Activated T-helper 9 cell treated with anti-CD3 and anti-CD28 coated beads, Interleukin-2, amount 50 U/mL, for 16 hours (primary cell): Measurements from ENCODE around the gene CHST15.
"Not testable (repeated sequence)": the region's sequence is repeated elsewhere in the genome, so short reads cannot be mapped to it uniquely, and the experiment has no call there.

Source experiments
- DNase-seq: peaks from one replicate; pipeline ENCODE4 v3.0.0-alpha.2; 2020; ENCODE audit warnings: low read depth

The CHST15 gene

GRCh38 chr10:124044143-124044862 lies 49.1 kb downstream of the CHST15 start:
- DNase-seq: no peak

DNA sequence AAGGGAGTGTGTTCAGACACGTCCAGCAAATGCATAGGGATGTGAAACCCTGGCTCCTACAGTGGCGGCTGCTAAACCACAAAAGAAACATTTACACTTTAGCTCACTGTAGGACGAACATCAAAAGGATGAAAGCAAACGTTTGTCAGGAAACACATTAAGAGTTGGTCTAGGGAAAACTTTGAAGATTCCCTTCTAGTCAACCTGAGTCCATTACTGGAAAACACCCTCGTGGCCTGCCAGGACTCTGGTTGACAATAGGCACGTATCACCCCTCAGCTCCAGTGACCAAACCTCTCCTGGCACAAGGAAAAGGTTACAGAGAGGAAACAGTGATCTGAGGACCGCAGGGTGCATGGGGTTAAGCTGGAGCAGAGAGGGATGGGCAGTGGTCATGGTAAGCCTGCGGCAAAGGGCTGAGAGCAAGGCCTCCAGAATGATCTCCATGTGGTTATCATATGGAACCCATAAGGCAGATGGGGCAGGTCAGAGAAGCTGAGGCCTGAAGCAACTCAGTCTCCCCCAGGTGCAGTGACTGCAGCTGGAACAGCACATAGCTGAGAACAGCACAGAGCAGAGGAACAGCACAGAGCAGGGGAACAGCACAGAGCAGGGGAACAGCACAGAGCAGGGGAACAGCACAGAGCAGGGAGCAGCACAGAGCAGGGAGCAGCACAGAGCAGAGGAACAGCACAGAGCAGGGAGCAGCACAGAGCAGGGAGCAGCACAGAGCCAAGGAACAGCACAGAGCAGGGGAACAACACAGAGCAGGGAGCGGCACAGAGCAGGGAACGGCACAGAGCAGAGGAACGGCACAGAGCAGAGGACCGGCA lies 49.9 kb downstream of the CHST15 start:
- DNase-seq: no peak

- no peak for DNase-seq
Observed at GRCh38 chr10:124042656-124043309, 50.6 kb downstream of the CHST15 start.

DNA sequence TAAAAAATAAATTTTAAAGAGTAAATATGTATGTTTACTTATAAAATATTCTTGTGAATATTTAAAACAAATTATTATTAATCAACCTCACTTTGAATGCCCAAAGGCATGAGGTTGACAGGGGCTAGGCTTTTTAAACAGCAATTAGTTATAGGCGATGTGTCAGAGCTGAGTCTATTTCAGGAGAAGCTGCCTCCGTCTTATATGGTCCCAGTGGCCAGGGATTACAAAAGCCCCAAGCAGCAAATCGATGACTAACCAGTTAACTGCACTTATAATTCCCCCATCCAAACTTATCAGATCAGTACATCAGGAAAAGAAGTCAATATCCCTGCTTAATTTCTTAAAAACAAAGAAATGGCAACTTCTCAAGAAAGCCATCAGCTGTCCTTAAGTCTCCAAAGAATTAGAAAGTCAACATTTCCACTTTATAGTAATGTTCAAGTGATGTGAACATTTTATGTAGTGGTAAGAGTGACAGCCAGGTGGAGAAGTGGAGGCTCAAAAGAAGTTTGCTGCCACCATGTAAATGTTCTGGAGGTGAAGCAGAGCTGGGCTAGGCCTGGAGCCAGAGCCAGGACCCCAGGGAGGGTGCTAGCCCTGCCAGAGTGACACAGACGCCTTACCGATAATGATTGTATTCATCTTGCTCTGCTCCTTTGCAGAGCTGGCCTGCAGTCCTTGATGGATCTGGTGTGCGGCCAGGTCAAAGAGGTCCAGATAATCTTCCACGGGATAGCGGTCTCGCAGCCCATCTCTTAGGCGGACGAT lies 51.5 kb downstream of the CHST15 start:
- DNase-seq: no peak

DNA sequence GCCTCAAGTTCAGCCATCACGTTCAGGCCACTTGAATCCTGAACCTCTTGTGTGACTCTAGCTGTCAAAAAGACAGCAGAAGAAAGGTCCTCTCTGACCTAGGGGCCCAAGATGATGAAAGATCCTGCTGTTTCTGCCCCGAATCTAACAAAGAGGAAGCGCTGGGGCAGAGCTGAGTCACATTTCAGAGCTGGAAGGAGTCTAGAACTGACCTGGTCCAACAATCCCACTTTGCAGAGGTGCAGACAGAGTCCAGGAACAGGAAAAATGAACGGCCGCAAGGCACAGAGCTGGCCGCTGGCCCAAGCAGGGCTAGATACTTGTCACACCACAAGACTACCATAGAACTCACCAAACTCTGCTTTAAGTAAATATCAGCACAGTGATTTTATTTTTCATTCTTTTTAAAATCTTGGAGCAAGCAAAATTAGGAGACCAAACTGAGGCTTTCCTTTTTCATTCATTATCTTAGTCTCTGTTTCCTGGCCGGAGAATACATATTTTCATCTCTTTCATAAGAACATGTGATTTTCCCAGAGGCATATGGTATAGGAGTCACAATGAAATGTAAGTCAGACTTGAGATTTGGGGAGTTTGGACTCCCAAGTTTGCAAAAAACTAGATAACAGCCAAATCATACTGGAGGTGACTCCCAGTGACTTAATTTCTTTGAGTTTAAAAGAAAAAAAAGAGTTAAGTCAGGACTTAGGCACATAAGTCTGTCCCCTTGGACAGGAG lies 52.8 kb downstream of the CHST15 start:
- DNase-seq: no peak

GRCh38 chr10:124039483-124040013 lies 53.9 kb downstream of the CHST15 start:
- no peak for DNase-seq

GRCh38 chr10:124037784-124038183 lies 55.6 kb downstream of the CHST15 start:
- no peak for DNase-seq

DNA sequence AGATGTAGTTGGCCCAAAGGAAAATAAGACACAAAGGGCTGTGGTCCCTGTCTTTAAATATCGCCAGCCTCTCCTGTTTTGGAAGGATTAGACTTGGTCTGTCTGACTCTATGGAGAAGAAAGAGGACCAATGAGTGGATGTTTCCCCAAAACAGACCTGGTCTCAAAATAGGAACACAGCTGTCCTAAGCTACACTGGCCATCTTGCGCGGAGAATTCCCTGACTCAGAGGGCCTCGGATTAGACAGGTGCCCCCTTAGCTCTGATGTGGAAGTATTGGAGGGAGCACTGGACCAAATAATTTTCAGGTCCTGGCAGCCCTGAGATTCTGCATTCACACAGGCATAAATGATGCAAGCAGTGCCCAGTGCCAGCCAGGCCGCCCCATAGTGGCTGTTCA lies 56.1 kb downstream of the CHST15 start:
- DNase-seq: no peak

- DNase-seq: no peak
Observed at GRCh38 chr10:124036746-124037145, 56.7 kb downstream of the CHST15 start.

DNA sequence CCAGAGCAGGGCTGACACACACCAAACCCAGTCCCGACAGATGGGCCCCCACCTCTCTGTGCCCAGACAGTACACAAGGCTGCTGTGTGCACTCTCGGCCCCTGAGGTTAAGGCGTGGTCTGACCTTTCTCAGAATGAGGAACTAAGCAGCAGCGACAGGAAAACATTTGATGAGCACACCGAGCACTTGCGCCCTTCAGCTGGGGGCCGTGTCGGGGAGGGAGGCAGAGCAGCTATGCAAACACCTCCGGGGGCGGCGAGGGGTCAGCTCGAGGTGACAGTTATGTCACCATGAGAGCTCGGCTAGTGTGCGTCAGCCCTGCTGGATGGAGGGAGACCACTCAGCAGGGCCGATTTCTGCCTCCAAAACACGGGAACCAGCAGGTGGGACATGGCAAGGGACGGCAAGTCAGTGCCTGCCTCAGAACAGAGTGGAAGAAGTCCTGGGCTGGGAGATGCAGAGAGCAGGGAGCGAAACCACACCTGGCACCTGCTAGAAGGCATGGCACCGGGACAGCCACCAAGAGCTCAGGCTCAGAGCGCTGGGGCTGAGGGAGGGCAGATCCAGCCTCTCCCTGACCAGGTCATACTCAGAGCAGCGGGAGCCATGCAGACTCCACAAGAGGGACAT lies 57.4 kb downstream of the CHST15 start:
- no peak for DNase-seq

GRCh38 chr10:124035306-124035927 lies 58.0 kb downstream of the CHST15 start:
- no peak for DNase-seq

- not testable (repeated sequence) for DNase-seq
Observed at GRCh38 chr10:124034576-124035305, 58.7 kb downstream of the CHST15 start.

DNA sequence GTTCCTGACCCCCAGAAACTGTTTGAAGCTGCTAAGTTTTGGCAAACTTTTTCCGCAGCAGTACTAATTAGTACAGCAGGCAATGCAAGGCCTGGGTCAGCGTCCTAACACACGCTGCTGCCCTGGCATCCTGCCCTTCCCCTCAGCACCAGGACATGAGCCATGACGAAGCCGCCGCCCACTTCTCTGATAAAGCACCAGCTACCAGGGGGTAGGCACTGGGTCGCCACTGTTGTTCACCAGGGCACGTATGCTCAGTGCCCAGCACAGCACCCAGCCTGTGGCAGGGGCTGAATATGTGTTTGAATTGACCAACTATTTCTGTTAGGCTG lies 59.5 kb downstream of the CHST15 start:
- DNase-seq: no peak

DNA sequence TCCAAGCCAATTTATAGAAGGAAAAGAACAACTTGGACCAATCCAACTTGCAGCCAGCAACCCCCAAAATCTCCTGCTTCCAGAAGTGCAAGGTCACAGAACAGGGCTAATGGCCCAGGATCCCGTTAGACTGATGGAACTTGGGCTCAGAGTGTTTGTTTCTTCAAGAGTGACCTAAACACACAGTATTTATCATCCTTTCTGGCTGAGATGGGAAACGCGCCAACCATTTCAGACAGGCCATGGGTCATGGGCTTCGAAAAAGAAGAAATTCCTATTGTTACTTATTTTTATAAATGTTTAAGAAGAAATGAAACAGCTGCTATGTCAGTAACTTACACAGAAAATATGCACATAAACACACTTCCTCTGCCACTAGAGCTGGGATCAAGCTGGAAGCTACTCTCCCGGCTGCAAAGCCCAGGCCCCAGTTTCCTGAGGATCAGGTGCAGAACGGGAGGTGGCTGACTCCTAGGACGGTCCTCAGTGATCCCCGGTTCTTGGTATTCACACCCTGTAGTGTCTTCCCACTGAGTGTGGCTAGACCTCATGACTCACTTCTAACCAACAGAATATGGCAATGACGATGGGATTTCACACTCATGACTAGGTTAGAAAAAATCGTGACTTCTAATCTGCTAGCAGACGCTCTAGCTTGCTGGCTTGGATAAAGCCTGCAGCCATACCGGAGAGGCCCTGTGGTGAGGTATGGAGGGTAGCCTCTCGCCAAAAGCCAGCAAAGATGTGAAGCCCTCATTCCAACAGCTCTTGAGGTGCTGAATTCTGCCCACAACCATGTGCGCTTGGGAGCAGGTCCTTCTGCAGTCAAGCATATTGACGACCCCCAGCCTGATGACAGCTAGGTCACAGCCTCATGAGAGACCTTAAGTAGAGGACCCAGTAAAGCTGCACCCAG lies 60.2 kb downstream of the CHST15 start:
- DNase-seq: no peak

GRCh38 chr10:124032087-124032935 lies 61.1 kb downstream of the CHST15 start:
- no peak for DNase-seq

DNA sequence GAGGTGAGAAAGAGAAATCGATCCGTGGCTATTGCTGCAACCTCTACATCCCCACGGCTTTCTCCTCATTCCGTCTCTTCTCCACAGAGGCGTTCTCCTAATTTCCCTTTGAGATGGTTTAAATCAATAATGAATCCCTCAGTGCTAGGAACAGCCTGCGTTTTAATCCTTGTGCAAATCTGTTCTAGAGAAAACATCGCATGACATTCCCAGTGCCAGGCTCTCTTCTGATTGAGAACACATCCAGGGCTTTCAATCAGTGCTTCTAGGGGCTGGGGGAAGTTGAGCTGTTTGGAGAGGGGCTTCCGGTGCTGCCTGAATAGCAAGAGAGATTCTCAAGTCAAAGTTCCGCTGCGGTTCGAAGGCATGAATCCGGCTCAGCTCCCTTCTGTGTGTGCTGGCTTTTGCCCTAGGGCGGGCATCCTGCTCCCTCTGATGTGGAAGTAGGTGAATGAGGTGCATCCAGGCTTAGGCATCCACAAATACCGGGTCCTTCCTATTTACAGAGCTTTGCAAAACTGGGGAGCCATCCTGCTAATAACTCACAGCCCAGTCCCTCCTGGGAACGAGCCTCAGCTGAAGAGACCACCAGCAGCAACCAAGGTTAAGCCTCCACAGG lies 62.8 kb downstream of the CHST15 start:
- no peak for DNase-seq

DNA sequence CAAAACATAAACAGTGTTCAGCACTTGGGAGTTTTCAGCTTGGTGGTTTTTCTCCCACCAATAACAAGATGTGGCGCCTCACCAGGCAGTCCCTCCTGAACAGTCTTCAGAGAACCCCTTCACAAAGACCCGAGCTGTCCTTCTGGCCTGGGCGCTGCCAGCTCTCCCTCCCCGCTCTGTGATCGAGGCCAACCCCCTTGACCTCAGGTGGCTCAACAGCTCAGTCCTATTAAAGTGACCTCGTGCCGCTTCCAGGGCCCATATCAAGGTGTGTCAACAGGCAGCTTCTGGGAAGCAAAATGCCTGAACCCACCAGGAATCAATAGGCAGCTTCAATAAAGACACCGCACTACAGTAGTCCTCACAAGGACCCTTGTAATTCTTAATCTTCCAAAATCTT lies 63.3 kb downstream of the CHST15 start:
- DNase-seq: no peak
